Activated T-helper 1 cell treated with anti-CD3 and anti-CD28 coated beads, Interleukin-12 subunit alpha, Interleukin-12 subunit beta, Interleukin-2, Interleukin-4 antibody, amounts not matched to agents 30 ng/mL and 10 ng/mL and 1 ng/mL, durations not matched to agents 14 hours and 24 hours and 36 hours (primary cell): Measurements from ENCODE around the gene MS4A13. TPM values are rescaled to one million over a fixed set of nuclear protein-coding genes. Genes with fewer than 3 reads are reported as not detected.
"Not testable (repeated sequence)": the region's sequence is repeated elsewhere in the genome, so short reads cannot be mapped to it uniquely, and the experiment has no call there.

Experiments used
- DNase-seq: peaks from one replicate; pipeline ENCODE4 v3.0.0; 2021; ENCODE audit warnings: low spot score
- H3K27ac Mint-ChIP-seq: one replicate; pipeline ENCODE4 v1.8.0; 2021; ENCODE audit warnings: mild to moderate bottlenecking, mixed read lengths
- H3K27me3 Mint-ChIP-seq: one replicate; pipeline ENCODE4 v1.8.0; 2022; ENCODE audit warnings: mild to moderate bottlenecking, moderate library complexity, mixed read lengths; ENCODE audit not compliant: insufficient read depth
- H3K36me3 Mint-ChIP-seq: one replicate; pipeline ENCODE4 v1.8.0; 2021; ENCODE audit warnings: low read depth, mixed read lengths
- H3K4me1 Mint-ChIP-seq: one replicate; pipeline ENCODE4 v1.8.0; 2021; ENCODE audit warnings: low read depth, mixed read lengths
- H3K4me3 Mint-ChIP-seq: one replicate; pipeline ENCODE4 v1.8.0; 2021; ENCODE audit warnings: mild to moderate bottlenecking, moderate library complexity, mixed read lengths
- H3K9me3 Mint-ChIP-seq: one replicate; pipeline ENCODE4 v1.8.0; 2021; ENCODE audit warnings: mixed read lengths
- intact Hi-C: fragments of 100-400 bp; cut with micrococcal nuclease; formaldehyde crosslinking; loops from one replicate; pipeline ENCODE4 v1.15.1; 2024
- total RNA-seq: library from RNA; stranded (reverse); gene quantifications from 2 replicates; pipeline ENCODE4 v1.2.3, GENCODE V29; 2022

The MS4A13 gene
- total RNA-seq, 1 donor from 2014 or later: not detected

DNA sequence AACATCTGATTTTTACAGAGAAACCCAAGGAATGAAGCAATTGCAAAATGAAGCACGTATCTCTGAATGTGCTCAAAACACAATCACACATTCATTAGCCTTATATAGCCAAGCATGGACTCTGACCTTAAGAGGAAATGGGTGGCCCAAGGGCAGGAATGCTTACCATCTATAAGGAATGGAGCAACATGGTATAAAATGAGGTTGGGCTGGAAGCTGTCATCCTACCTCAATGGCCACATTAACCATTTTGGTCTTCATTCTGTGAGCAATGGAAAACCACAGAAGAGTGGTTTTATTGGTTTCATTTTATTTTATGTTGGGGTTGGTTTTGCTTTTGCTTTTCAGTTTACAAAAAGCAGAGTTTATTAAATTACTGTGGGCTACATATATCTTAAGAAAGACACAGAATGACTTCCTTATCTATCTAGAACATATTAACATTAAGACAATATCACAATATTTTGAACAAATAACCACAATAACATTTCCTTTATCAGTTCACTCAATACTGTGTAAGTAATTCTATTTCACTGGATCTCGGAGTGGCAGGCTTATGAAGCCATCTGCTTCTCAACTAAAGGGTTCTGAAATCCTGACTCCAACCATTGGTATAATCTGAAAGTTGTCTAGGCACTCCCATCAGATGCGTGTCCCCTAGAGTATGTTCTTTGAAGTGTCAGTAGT lies 10.8 kb upstream of the MS4A13 start:
- Mint-ChIP-seq H3K27ac (no peak overlapping the region), H3K4me1 (peaks cover 10% of the 10 kb centered on the region), H3K27me3 (peaks cover 35% of the 10 kb centered on the region), H3K9me3 (peaks cover 4% of the 10 kb centered on the region), H3K36me3 (no peaks in the 10 kb centered on the region), H3K4me3 (no peak overlapping the region)
- intact Hi-C loops: loop anchor here (1.0 kb wide), 1 partner anchor 58 kb away; no protein-coding TSS in a partner anchor
- DNase-seq: no peak

- H3K4me3 Mint-ChIP-seq, intact Hi-C loops, DNase-seq: not testable (repeated sequence)
Measured at GRCh38 chr11:60509609-60510008, 5.6 kb upstream of the MS4A13 start.

GRCh38 chr11:60510209-60510608 lies 5.0 kb upstream of the MS4A13 start:
- H3K4me1 Mint-ChIP-seq, H3K27ac Mint-ChIP-seq, H3K36me3 Mint-ChIP-seq, H3K9me3 Mint-ChIP-seq, intact Hi-C loops, H3K4me3 Mint-ChIP-seq, DNase-seq: not testable (repeated sequence)
- peaks cover 14% of the 10 kb centered on the region for H3K27me3 Mint-ChIP-seq

More at GRCh38 chr11:60509609-60510008, 5.6 kb upstream of the MS4A13 start:
- not testable (repeated sequence) for H3K4me1 Mint-ChIP-seq, H3K9me3 Mint-ChIP-seq, H3K36me3 Mint-ChIP-seq, H3K27ac Mint-ChIP-seq
- H3K27me3 Mint-ChIP-seq: peaks cover 14% of the 10 kb centered on the region

GRCh38 chr11:60511393-60511792 lies 3.8 kb upstream of the MS4A13 start:
- Mint-ChIP-seq H3K4me3 (no peak overlapping the region), H3K36me3 (no peaks in the 10 kb centered on the region), H3K27ac (no peak overlapping the region), H3K9me3 (peaks cover 4% of the 10 kb centered on the region), H3K27me3 (peaks cover 7% of the 10 kb centered on the region), H3K4me1 (no peaks in the 10 kb centered on the region)
- intact Hi-C loops: no loop called here
- no peak for DNase-seq

DNA sequence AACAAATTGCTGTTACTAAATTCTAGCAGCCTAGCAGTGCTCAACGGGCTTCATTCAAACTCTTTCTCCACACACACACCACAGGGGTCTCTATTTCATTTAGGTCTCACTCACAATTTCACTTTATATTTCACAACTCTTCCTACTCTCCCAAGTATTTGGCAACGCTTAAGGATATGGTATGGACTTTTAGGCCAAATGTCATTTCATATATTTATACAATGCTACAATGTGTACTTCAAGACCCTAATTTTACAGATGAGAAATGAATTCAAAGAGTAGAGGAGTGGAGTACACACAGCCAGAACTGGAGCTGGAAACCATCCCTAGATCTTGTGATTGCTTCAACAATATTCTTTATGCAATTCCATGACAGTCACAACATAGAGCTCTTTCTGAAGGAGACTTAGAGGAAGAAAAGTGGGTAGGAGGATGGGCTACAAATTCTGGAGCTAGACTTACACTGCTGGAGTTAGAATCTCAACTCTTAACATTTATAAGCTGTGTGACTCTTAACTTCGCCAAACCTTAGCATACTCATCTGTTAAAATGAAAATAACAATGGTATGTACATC lies 2.5 kb upstream of the MS4A13 start:
- H3K4me3 Mint-ChIP-seq: no peak overlapping the region
- no peaks in the 10 kb centered on the region for H3K4me1 Mint-ChIP-seq
- no peak overlapping the region for H3K27ac Mint-ChIP-seq
- DNase-seq: no peak
- H3K27me3 Mint-ChIP-seq: peaks cover 2% of the 10 kb centered on the region
- intact Hi-C loops: no loop called here
- no peaks in the 10 kb centered on the region for H3K36me3 Mint-ChIP-seq
- H3K9me3 Mint-ChIP-seq: peaks cover 4% of the 10 kb centered on the region

DNA sequence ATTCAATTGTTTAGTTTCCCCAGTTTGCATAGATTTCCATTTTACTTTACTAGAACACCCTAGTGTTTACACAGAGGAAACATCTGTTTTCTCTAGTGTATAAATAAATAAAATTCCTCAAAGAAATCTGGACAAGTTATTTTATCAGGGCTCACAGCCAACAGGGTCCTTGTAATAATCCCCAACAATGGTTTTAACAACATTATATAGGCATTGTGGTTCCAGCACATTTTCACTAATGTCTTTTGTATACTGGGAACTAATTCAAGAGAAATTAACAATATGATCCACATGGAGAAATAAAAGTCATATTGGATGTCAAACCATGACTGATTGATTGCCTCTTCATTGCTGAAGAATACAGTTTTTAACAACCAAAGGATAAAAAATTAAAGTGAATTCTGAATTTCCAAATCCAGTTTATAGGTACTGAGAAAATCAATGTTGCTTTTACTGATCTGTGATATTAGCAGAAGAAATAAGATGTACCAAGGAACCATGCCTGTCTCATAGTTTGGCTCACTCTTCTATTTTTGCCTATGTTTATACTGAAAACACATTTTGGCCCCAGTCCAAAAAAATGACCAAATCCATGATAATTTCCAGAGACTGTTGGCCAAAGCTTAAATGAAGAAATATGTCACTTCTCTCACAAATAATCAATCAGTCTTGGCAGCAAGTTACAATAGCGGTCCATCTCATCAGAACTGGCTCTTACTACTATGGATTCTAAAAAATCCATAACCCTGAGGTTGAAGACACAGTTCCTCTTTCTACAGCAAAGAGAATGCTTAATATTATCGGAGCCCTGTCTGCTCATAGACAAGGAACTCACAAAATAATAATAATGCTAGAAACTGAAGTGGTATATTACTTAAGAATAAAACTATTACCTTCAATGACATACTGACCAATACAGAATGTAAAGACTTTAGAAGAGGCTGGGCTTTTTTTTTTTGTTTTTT lies 1.4 kb upstream of the MS4A13 start:
- intact Hi-C loops: no loop called here
- Mint-ChIP-seq H3K27ac (no peak overlapping the region), H3K36me3 (no peaks in the 10 kb centered on the region)

DNA sequence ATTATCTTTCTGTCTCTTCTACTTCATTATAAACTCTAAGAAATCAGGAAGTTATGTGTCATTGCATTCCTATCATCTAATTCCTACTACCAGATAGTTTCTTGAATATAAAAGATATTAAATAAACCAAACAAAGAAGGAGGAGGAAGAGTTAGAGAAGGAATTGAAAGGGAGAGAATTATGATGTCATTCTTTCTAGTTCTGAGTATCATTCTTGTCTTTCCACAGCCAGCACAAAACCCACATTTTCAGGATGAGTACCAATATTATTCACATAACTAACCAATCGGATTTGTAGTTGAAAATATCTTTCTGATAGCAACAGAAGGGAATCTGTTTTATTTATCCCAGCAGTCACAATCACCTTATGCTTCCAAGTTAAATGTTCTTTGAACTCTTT lies 13.3 kb downstream of the MS4A13 start:
- Mint-ChIP-seq H3K4me1 (no peaks in the 10 kb centered on the region), H3K27me3 (no peaks in the 10 kb centered on the region), H3K36me3 (no peaks in the 10 kb centered on the region), H3K9me3 (no peaks in the 10 kb centered on the region), H3K27ac (no peak overlapping the region), H3K4me3 (no peak overlapping the region)
- no peak for DNase-seq
- intact Hi-C loops: no loop called here

More for the DNA sequence above, 1.4 kb upstream of the MS4A13 start:
- Mint-ChIP-seq H3K4me3 (no peak overlapping the region), H3K27me3 (no peaks in the 10 kb centered on the region), H3K9me3 (peaks cover 4% of the 10 kb centered on the region), H3K4me1 (no peaks in the 10 kb centered on the region)
- DNase-seq: no peak

GRCh38 chr11:60528934-60529333 lies 13.7 kb downstream of the MS4A13 start:
- intact Hi-C loops: no loop called here
- Mint-ChIP-seq H3K36me3 (no peaks in the 10 kb centered on the region), H3K4me3 (no peak overlapping the region), H3K27ac (no peak overlapping the region), H3K4me1 (no peaks in the 10 kb centered on the region), H3K27me3 (no peaks in the 10 kb centered on the region), H3K9me3 (no peaks in the 10 kb centered on the region)
- DNase-seq: no peak

DNA sequence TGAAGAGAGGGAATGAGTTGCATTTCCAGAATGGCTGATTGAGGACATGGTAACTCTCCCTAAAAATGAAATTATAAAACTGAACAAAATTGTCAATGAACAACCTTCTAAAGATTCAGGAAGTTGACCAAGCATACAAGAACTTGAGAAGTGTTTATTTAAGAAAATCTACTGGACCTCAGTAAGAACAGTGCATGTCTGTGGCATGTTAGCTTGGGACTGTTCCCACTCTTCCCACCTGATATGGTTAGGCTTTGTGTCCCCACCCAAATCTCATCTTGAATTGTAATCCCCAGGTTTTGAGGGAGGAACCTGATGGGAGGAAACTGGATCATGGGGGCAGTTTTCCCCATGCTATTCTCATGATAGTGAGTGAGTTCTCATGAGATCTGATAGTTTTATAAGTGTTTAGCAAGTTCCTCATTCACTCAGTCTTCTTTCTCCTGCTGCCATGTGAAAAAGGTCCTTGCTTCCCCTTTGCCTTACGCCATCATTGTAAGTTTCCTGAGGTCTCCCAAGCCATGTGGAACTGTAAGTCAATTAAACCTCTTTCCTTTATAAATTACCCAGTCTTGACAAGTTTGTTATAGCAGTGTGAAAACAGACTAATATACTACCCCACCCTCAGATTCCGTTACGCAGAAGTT lies 15.4 kb downstream of the MS4A13 start:
- no peak for DNase-seq
- H3K4me1 Mint-ChIP-seq: no peaks in the 10 kb centered on the region
- intact Hi-C loops: no loop called here
- no peak overlapping the region for H3K4me3 Mint-ChIP-seq
- no peak overlapping the region for H3K27ac Mint-ChIP-seq
- H3K27me3 Mint-ChIP-seq: no peaks in the 10 kb centered on the region
- no peaks in the 10 kb centered on the region for H3K9me3 Mint-ChIP-seq
- H3K36me3 Mint-ChIP-seq: no peaks in the 10 kb centered on the region

- H3K27me3 Mint-ChIP-seq, H3K36me3 Mint-ChIP-seq, DNase-seq, H3K27ac Mint-ChIP-seq, H3K4me1 Mint-ChIP-seq, H3K9me3 Mint-ChIP-seq, intact Hi-C loops, H3K4me3 Mint-ChIP-seq: not testable (repeated sequence)
Measured at GRCh38 chr11:60532383-60532782, 17.2 kb downstream of the MS4A13 start.

DNA sequence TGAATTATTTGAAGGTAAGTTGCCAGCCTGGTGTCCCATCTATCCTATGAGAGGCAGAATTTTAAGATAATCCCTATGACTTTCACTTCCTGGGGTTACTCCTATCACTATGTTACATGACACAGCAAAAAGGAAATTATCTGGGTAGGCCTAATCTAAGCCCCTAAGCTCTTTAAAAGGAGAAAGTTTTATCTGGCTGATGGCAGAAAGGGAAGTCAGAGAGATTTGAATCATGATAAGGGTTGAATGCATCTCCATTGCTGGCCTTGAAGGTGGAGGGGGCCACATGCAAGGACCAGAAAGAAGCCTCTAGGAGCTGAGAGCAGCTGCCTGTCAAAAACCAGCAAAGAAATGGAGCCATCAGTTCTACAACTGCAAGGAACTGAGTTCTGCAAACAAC lies 23.4 kb downstream of the MS4A13 start:
- H3K4me3 Mint-ChIP-seq, intact Hi-C loops, H3K9me3 Mint-ChIP-seq, H3K4me1 Mint-ChIP-seq, DNase-seq, H3K36me3 Mint-ChIP-seq, H3K27ac Mint-ChIP-seq, H3K27me3 Mint-ChIP-seq: not testable (repeated sequence)

DNA sequence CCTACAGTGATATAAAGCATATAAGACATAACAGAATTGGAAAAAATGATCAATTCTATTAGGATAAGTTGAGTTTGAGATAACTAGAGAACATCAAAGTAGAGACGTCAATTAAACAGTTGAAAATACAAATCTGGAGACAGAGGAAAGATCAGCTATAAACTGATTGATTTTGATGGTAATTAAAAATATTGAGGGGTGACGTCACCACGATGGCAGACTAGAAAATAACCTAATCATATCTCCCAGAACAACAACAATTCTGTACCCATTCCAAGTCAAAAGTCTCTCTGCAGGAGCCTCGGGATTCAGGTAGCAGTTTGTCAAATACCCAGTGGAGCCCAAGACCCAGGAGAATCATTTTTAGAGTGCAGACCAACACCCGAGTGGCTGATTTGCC lies 28.9 kb downstream of the MS4A13 start:
- Mint-ChIP-seq H3K36me3 (no peaks in the 10 kb centered on the region), H3K9me3 (no peaks in the 10 kb centered on the region), H3K27ac (no peak overlapping the region), H3K27me3 (peaks cover 4% of the 10 kb centered on the region), H3K4me1 (no peaks in the 10 kb centered on the region), H3K4me3 (no peak overlapping the region)
- intact Hi-C loops: no loop called here
- DNase-seq: no peak
